GOT3 (cell line): ENCODE data around the gene ABHD5.
A peak's percentile ranks its signal among the peaks of the same experiment; 100 is the strongest.

Experiments used
- DNase-seq: peaks from one replicate; lab custom pipeline; 2025; ENCODE audit warnings: mixed read lengths; lab: John Stamatoyannopoulos, UW

Gene ABHD5

DNA sequence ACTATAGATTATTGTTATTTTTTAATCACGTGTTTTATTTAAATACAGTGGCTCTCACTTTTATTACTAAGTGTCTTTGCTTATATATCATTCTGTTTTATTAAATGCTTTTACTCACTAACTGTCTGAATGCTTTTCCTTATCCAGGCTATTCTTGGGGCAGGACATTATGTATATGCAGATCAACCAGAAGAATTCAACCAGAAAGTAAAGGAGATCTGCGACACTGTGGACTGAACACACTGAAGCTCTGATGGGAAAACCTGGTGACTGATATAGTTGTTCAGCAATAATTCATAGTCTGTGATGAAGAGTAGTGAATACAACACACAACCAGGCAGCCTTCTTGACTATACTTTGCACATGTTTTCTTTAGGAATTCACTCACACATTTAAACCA lies 27.6 kb downstream of the ABHD5 start:
- DNase-seq: no peak

- no peak for DNase-seq
These were observed 32.5 kb downstream of the ABHD5 start for GRCh38 chr3:43723121-43723734.

- DNase-seq: no peak
These were observed 35.8 kb downstream of the ABHD5 start for GRCh38 chr3:43726521-43726920.

- peak; percentile 43 for DNase-seq
These were observed 37.2 kb downstream of the ABHD5 start for GRCh38 chr3:43727930-43728329.

DNA sequence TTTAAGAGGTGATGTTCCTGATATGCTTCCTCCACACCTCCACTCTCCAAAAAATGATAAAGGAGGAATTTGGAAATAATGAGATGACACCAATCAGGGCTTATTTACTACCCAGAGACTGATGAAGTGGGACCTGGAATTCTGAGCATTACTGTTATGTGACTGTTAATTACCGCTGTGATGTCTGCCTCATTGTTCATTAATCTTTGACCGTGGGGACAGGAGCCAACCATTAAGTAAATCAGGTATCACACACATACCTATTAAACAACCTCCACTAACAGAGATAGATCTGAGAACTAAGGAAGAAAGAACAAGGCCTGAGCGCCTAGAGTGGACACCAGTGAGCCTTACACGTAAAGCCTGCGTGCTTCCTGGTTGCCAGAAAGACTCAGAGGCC lies 37.7 kb downstream of the ABHD5 start:
- no peak for DNase-seq

DNA sequence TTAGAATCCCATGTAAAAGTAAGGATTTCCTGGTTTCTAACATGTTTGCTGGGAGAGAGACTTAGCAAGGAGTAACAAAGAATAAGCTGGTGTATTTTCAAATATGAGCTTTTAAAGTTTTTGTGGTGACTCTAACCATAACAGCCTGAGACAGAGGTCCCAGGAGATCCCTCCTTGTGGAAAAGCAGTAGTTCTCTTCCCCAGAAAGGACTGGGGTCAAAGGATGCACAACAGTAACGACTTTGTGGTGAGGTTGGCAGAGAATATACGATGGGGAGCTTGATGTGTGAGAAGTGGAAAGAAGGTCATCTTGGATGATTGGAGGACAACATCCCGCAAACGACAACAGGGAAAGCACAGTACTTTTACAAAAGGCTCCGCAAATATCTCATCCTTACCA lies 38.2 kb downstream of the ABHD5 start:
- no peak for DNase-seq

DNA sequence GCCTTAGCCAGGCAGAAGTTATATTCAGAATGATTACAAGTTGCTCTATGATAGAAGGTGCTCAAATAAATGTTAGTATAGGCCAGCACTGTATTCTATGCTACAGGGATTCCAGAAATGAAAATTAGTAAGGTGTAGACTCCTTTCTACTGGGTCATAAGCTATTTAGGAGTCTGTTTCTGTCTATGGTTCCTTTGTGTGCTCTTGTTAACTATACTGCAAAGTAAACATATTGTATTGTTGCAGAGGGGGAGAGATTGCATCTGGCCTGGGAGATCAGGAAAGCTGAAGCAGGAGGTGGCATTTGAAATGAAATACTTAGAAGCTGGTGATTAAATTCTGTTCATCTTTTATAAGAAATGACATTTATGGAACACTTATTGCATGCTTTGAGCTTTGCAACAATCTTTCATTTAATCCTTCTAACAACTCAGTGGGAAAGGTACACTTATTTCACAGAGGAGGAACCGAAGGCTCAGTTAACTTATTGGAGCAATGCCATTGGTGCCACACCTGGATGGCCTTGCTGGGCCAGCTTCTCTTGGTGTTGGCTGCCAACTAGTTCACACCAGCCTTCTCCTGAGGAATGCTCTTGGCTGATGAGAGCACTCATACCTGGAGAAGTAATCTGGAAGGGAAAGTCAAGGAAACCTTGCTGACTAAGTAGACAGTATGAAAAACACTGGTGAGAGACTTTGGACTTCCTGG lies 39.1 kb downstream of the ABHD5 start:
- no peak for DNase-seq

DNA sequence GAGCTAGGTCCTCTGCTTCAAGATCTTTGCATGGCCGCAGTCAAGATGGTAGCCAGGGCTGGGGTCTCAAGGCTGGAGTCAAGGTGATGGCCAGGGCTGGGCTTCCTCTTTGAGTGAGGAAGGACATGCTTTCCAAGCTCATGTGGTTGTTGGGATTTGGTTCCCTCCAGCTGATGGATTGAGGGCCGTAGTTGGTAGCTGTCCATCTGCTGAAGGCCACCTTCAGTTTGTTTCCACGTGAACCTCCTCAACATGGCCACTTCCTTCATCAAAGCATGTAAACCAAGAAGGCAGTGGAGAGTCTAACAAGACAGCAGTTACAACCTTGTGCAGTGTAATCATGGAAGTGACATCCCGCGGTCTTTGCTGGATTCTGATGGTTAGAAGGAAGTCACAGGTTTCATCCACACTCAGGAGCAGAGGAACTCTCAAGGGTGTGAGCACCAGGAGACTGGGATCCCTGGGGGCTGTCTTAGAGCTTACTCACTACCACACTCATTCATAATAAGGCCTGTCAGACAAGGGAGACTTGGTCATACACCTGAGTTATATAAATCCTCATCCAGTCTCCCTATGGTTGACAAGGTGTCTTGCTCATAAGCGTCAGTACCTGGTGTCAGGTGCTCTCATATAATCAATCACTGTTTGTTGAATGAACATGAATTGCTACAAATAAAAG lies 42.1 kb downstream of the ABHD5 start:
- DNase-seq: no peak

DNA sequence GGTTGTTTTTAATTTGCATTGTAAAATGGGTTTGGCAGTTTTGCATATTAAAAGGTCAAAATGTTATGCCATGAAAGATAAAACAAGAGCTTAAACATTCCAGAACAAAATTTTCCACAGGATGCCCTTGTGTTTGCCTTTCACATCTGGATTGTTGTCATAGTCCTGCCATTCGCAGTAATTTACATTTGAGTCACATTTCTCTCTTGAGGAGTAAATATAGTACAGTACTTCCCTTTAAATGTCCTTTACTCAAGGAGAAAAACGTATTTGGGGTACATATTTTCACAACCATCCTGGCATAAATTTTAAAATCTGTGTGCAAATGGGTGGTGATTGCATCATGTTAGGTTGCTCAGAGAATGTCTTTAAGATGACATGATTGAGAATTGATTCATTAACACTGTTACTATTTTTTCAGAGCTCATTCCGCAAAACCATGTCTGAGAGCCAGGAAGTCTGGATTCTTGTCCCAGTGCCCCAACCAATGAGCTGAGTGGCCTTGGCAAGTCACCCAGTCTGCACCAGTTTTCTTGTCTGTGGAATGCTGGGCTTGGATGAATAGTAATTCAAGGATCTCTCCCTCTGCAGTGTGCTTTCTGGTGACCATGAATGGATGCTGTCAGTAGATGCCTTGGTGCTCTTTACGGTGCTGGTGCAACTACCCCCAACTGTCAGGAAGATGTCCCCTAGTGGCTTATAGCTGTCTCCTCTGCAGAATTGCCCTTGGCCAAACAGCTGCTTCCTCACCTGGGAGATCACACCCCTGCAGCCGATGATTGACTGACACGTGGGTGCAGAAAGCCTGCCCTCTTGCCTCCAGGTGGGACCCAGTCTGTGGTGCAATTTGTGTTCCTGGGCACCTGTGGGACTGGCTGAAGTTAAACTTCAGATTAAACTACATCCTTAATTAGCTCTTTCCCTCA lies 43.0 kb downstream of the ABHD5 start:
- DNase-seq: no peak

GRCh38 chr3:43734685-43735084 lies 43.9 kb downstream of the ABHD5 start:
- DNase-seq: no peak

DNA sequence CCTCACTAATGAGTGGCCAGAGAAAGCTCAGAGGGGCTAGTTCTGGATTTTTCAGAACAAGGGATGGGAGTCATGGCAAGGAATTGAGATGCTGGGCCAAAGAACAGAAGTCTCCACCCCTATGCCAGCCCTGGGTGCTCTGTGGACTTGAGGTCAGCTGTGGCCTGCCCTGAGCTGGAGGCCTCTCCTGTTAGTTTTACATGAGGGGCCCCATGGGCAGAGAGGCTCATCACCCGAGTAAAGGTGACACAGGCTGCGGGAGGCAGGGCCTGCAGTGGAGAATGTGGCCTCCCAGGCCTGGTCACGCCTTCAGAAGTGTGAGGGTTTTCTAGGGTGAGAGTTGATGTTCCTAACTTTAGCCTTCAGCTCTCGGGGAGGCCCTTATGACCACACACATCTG lies 44.9 kb downstream of the ABHD5 start:
- DNase-seq: no peak

- no peak for DNase-seq
These were observed 46.1 kb downstream of the ABHD5 start for GRCh38 chr3:43736558-43737440.

DNA sequence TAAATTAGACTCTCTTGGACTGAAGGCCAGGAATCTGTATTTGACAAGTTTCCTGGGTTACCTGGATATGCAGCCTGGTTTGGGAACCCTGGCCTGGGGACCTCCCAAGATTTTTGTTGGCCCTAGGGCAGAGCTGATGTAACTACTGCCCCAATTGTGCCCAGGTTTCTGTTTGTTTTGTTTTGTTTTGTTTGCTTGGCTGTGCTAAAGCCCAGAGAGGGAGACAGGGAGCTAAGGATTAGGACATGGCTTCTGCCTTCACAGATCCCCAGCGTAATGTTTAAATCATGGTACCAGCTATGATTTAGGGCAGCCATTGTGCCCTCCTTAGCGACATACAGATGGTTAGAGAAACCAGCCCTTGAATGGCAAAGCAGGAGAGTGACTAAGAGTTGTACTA lies 47.6 kb downstream of the ABHD5 start:
- no peak for DNase-seq

DNA sequence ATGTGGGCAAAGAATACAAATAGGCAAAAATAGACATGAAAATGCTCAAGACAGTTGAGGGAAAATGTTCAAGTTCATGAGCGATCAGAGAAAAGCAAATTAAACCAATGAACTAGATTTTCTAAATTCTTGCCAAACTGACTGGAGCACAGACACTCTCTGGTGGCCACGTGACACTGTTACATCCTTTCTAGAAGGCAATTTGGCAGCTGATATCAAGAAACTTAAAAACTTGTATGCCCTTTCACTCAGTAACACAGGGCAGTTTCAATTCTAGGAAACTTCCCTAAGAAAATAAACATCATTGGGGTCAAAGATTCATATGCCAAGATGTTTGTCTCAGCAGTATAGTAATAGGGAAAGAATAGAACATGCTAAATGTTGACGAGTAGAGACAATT lies 52.2 kb downstream of the ABHD5 start:
- DNase-seq: no peak

- no peak for DNase-seq
These were observed 56.9 kb downstream of the ABHD5 start for GRCh38 chr3:43747641-43748040.

DNA sequence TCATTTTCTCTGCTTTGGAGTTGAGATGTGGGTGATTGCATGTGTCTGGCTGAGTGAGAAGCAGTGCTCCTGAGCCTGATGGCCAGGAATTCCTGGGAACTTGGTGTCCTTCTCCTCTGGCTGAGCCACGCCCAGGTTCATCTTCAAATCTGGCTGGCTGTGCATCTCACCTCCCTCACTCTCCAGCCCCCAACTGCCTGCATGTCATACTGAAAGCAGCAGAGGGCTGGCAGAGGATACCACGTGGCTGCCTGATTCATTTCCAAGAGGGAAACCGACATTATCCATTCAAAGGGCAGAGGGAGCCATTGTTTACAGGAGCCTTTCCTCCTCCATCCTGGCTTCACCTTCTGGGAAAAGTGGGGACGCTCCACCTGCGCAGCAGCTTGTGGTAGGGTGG lies 57.4 kb downstream of the ABHD5 start:
- DNase-seq: no peak

GRCh38 chr3:43748645-43749044 lies 57.9 kb downstream of the ABHD5 start:
- no peak for DNase-seq

DNA sequence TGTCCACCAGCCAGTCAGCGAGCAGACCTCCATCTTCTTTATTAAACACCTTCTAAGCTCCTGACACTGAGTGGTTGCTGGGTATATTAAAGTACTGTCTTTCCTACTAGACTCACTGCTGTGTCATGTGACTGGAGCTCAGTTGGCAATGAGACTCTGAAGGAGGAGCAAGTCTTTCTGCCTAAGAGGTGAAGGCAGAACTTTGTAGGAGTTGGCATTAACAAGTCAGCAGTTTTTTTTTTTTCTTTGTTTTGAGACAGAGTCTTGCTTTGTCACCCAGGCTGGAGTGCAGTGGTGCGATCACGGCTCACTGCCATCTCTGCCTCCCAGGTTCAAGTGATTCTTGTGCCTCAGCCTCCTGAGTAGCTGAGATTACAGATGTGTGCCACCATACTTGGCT lies 62.2 kb downstream of the ABHD5 start:
- no peak for DNase-seq

DNA sequence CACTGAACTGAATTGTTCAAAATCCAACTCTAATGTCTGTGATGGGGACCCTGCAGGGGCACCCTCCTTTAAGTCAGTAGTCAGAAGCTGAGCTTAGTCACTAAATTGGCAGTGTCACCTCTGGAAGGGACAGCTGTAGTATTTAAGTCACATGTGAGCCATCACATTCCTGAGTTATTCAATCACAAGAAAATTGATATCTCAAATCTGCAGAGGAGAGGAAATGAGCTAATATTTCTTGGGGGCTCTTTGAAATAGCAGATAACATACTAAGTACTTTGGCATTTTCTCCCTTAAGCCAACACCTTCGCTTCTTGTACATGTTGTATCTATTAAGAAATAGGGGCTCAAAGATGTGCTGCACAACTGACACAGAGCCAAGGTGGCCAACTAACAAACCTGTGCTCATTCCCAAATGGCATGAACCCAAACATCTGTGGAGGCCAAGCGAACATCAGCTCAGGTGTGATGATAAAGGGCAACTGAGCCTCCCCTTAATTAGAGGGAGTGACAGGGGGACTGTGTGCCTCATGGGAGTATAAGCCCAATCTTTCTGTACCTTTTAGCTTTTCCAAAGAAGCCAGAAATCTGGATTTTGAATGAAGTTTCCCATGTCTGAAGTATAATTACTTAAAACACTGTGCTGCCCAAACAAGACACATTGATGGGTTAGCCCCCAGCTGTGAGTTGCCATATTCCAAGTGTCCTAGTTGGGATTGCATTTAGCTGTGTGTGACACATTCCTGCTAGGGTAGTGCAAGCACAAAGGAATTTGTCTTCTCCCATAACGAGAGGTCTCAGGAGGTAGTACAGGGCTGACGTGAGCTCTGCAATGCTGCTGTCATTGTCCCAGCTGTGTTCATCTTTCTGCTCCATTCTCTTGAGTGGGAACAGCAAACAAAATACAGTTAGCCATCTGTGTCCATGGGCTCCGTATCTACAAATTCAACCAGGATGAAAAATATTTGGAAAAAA lies 63.3 kb downstream of the ABHD5 start:
- DNase-seq: no peak
